CD4-positive, alpha-beta T cell (primary cell): ENCODE results near the gene PCSK1N. TPM values are rescaled to one million over a fixed set of nuclear protein-coding genes. Genes with fewer than 3 reads are reported as not detected.

Source experiments
- ATAC-seq: fragments of 200-7000 bp; cut with Tn5 transposase; one replicate; pipeline ENCODE4 v1.10.0; 2022; ENCODE audit warnings: mild to moderate bottlenecking; ENCODE audit not compliant: poor library complexity
- CTCF ChIA-PET: fragments of 350-600 bp; sonication (Branson Sonifier 250); formaldehyde crosslinking; loops from one replicate; lab custom pipeline; 2021; ENCODE audit warnings: antibody characterized with exemption, inconsistent platforms; lab: Charles Lee
- POLR2A ChIA-PET: fragments of 350-600 bp; sonication (Branson Sonifier 250); formaldehyde crosslinking; loops from one replicate; lab custom pipeline; 2021; ENCODE audit warnings: antibody characterized with exemption, inconsistent platforms; lab: Charles Lee
- DNase-seq, 14 experiments: peaks; one replicate each; pipeline ENCODE4 v3.0.0-alpha.2; 2013 to 2020; ENCODE audit warnings: mixed read lengths in 2 of 14
- H3K27ac ChIP-seq, 2 donors: one replicate each; pipeline versions ENCODE4 v1.5.1 to v1.7.0; 2013; ENCODE audit warnings: low read length in 2 of 2, low read depth in 1 of 2, mild to moderate bottlenecking in 1 of 2
- H3K27me3 ChIP-seq, 2 experiments: 1 replicate in 1 of 2; 2 replicates in 1 of 2; pipeline versions ENCODE4 v1.6.1 to v1.7.0; 2013; ENCODE audit warnings: low read length in 2 of 2, control low read depth in 1 of 2, mild to moderate bottlenecking in 1 of 2, moderate library complexity in 1 of 2; ENCODE audit not compliant: insufficient read depth in 2 of 2, control insufficient read depth in 1 of 2
- H3K36me3 ChIP-seq: one replicate; pipeline ENCODE4 v1.6.1; 2013; ENCODE audit warnings: low read length, control low read depth; ENCODE audit not compliant: insufficient read depth
- H3K4me1 ChIP-seq: one replicate; pipeline ENCODE4 v1.6.1; 2013; ENCODE audit warnings: low read length, control low read depth; ENCODE audit not compliant: insufficient read depth
- H3K4me3 ChIP-seq: one replicate; pipeline ENCODE4 v1.5.1; 2013; ENCODE audit warnings: mild to moderate bottlenecking, low read length, moderate library complexity
- H3K9me3 ChIP-seq, 2 experiments: 1 replicate in 1 of 2; 2 replicates in 1 of 2; pipeline versions ENCODE4 v1.6.1 to v1.7.0; 2013; ENCODE audit warnings: low read length in 2 of 2, mild to moderate bottlenecking in 2 of 2, control low read depth in 1 of 2, moderate library complexity in 1 of 2; ENCODE audit not compliant: control insufficient read depth in 1 of 2, insufficient read depth in 1 of 2
- H3K27ac Mint-ChIP-seq: one replicate; pipeline ENCODE4 v1.8.0; 2020; ENCODE audit warnings: mixed read lengths
- H3K27me3 Mint-ChIP-seq: one replicate; pipeline ENCODE4 v1.8.0; 2021; ENCODE audit warnings: mixed read lengths
- H3K36me3 Mint-ChIP-seq: one replicate; pipeline ENCODE4 v1.8.0; 2021; ENCODE audit warnings: low read depth, mixed read lengths
- H3K4me1 Mint-ChIP-seq: one replicate; pipeline ENCODE4 v1.8.0; 2021; ENCODE audit warnings: low read depth, mixed read lengths
- H3K4me3 Mint-ChIP-seq: one replicate; pipeline ENCODE4 v1.8.0; 2020; ENCODE audit warnings: mild to moderate bottlenecking, mixed read lengths
- H3K9me3 Mint-ChIP-seq: one replicate; pipeline ENCODE4 v1.8.0; 2020; ENCODE audit warnings: mixed read lengths
- CTCF ChIP-seq: fragments of 200-600 bp; IDR thresholded peaks from one replicate; pipeline ENCODE4 v1.8.0; 2022; ENCODE audit warnings: antibody characterized with exemption, mild to moderate bottlenecking
- intact Hi-C, 2 experiments: fragments of 100-400 bp; cut with DNase I in 1 of 2; cut with micrococcal nuclease in 1 of 2; formaldehyde crosslinking; loops; one replicate each; pipeline versions ENCODE4 v1.15.1 to v1.9.0; 2023 to 2025; cut with DNase I, micrococcal nuclease
- total RNA-seq, 174 experiments: library from RNA in 2 of 174; stranded (reverse) in 2 of 174; gene quantifications; one replicate each; pipeline ENCODE4 v1.2.3 and lab custom pipeline; 2021 to 2026

Gene PCSK1N
- total RNA-seq, 2 experiments from 2014 or later, result 3.5 to 4.9 TPM

GRCh38 chrX:48826876-48827653 is 8.3 kb downstream of the PCSK1N start:
- Mint-ChIP-seq H3K27ac (no peak overlapping the region), H3K36me3 (peaks cover 10% of the 10 kb centered on the region), H3K4me1 (peaks cover 4% of the 10 kb centered on the region), H3K9me3 (no peaks in the 10 kb centered on the region), H3K27me3 (peaks cover 33% of the 10 kb centered on the region), H3K4me3 (peak overlapping the region; percentile 45)
- H3K9me3 ChIP-seq, result peaks cover 0 to 4% of the 10 kb centered on the region in 2 experiments
- no peak overlapping the region for H3K4me3 ChIP-seq
- no peak for DNase-seq
- no peak for TF ChIP-seq CTCF
- no peak for ATAC-seq
- ChIA-PET CTCF (no interaction called here), POLR2A (no interaction called here)
- H3K4me1 ChIP-seq, result peaks cover 19% of the 10 kb centered on the region
- intact Hi-C loops, result no loop called here
- peaks cover 4% of the 10 kb centered on the region for H3K36me3 ChIP-seq
- H3K27me3 ChIP-seq, result peaks cover 16 to 41% of the 10 kb centered on the region in 2 experiments
- no peak overlapping the region for H3K27ac ChIP-seq

- peak within 1 kb of the TSS; percentile 45 for H3K4me3 Mint-ChIP-seq
- no peak for TF ChIP-seq CTCF
- Histone ChIP-seq H3K27ac (no peak within 1 kb of the TSS), H3K9me3 (peaks cover 0 to 4% of the 10 kb centered on the region in 2 experiments), H3K4me1 (peaks cover 15% of the 10 kb centered on the region), H3K4me3 (no peak within 1 kb of the TSS), H3K36me3 (peaks cover 4% of the 10 kb centered on the region), H3K27me3 (peaks cover 16 to 37% of the 10 kb centered on the region in 2 experiments)
- H3K9me3 Mint-ChIP-seq, result no peaks in the 10 kb centered on the region
- H3K27ac Mint-ChIP-seq, result no peak within 1 kb of the TSS
- ChIA-PET CTCF (no interaction called here), POLR2A (no interaction called here)
- ATAC-seq (peak; percentile 52), DNase-seq (peak in 5 of 14 experiments; percentile 19 to 43 (median 34))
- H3K4me1 Mint-ChIP-seq, result peaks cover 4% of the 10 kb centered on the region
- peaks cover 33% of the 10 kb centered on the region for H3K27me3 Mint-ChIP-seq
- peaks cover 13% of the 10 kb centered on the region for H3K36me3 Mint-ChIP-seq
- intact Hi-C loops, result no loop called here
These were observed 9.1 kb downstream of the PCSK1N start, which contains the start of gene ERAS for GRCh38 chrX:48826135-48826875. Gene ERAS, plus strand, starts transcription at chrX:48826513. Its CDS starts 2,611 bp downstream, at chrX:48829124.

- Mint-ChIP-seq H3K36me3 (peaks cover 23% of the 10 kb centered on the region), H3K27me3 (peaks cover 16% of the 10 kb centered on the region), H3K4me3 (no peak overlapping the region), H3K27ac (no peak overlapping the region), H3K4me1 (no peaks in the 10 kb centered on the region), H3K9me3 (no peaks in the 10 kb centered on the region)
- intact Hi-C loops, result no loop called here
- Histone ChIP-seq H3K27me3 (peaks cover 16% of the 10 kb centered on the region in 2 experiments), H3K4me3 (no peak overlapping the region), H3K27ac (no peak overlapping the region), H3K4me1 (peaks cover 12% of the 10 kb centered on the region), H3K9me3 (peaks cover 0 to 4% of the 10 kb centered on the region in 2 experiments), H3K36me3 (peaks cover 6% of the 10 kb centered on the region)
- POLR2A ChIA-PET, result no interaction called here
- ATAC-seq, result no peak
- TF ChIP-seq CTCF, result no peak
- CTCF ChIA-PET, result no interaction called here
- DNase-seq, result no peak
These were observed 11.3 kb downstream of the PCSK1N start for GRCh38 chrX:48824066-48824465.
